Measurements from ENCODE around the gene CELF2.

DNA sequence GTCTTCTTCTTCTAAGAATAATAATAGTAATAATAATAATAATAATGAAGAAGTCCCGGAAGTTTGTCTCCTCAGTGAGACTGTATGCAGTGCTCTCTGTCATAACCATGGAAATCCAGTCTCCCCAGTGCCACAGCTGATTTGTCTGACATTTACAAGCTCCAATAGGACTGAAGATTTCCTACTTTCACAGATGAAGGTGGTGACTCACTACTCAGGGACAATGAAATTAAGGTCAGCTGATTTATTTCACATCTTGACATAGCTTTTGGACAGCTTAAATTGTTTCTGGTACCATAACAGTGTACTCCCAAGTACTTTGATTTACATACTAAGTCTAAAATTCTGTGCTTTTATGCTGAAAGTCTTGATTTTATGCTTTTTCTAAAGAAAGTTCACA, 6.9 kb downstream of the CELF2 start:
- TF ChIP-seq, protein P1, sequence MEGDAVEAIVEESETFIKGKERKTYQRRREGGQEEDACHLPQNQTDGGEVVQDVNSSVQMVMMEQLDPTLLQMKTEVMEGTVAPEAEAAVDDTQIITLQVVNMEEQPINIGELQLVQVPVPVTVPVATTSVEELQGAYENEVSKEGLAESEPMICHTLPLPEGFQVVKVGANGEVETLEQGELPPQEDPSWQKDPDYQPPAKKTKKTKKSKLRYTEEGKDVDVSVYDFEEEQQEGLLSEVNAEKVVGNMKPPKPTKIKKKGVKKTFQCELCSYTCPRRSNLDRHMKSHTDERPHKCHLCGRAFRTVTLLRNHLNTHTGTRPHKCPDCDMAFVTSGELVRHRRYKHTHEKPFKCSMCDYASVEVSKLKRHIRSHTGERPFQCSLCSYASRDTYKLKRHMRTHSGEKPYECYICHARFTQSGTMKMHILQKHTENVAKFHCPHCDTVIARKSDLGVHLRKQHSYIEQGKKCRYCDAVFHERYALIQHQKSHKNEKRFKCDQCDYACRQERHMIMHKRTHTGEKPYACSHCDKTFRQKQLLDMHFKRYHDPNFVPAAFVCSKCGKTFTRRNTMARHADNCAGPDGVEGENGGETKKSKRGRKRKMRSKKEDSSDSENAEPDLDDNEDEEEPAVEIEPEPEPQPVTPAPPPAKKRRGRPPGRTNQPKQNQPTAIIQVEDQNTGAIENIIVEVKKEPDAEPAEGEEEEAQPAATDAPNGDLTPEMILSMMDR (IDR thresholded peaks at IDR 0.05; ENCODE audit: poor library complexity, severe bottlenecking) = no peak
- TF ChIP-seq SMC3 (conservative IDR thresholded peaks at IDR 0.05; ENCODE audit: poor library complexity) = no peak
- TF ChIP-seq TAF1 (IDR thresholded peaks at IDR 0.05; ENCODE audit: low read depth) = no peak
- TF ChIP-seq EP300 (conservative IDR thresholded peaks at IDR 0.05; ENCODE audit: poor library complexity, severe bottlenecking) = no peak
- TF ChIP-seq POLR2AphosphoS5 (IDR thresholded peaks at IDR 0.05) = no peak
